HepG2 (cell line): ENCODE data around the gene PPP1R16B. TPM values are rescaled to one million over a fixed set of nuclear protein-coding genes. Genes with fewer than 3 reads are reported as not detected.

Source experiments
- ASH2L ChIP-seq: fragments of 300-600, 200-600 bp; sonication (generic); IDR thresholded peaks from 2 replicates; pipeline ENCODE4 v1.7.0; 2017; ENCODE audit warnings: low read depth, mild to moderate bottlenecking, moderate library complexity, mixed read lengths, low read length; ENCODE audit not compliant: insufficient read length
- ATF4 ChIP-seq, 2 experiments: fragments of 450-650 bp in 1 of 2; sonication (generic) in 1 of 2; formaldehyde crosslinking; IDR thresholded peaks; 2 replicates each; pipeline versions ENCODE4 v1.5.0 to v1.8.0; 2020 to 2022; ENCODE audit warnings: mild to moderate bottlenecking in 1 of 2, missing genetic modification reagents in 1 of 2
- CERS6 ChIP-seq: sonication (generic); formaldehyde crosslinking; IDR thresholded peaks from 2 replicates; pipeline ENCODE4 v1.5.0; 2020; ENCODE audit warnings: missing genetic modification reagents
- CREB1 ChIP-seq, 2 experiments: fragments of 450-650 bp in 1 of 2; IDR thresholded peaks; 2 replicates each; pipeline ENCODE4 v1.6.1; 2016 to 2017; ENCODE audit warnings: control low read depth in 1 of 2, mild to moderate bottlenecking in 1 of 2, missing compliant biosample characterization in 1 of 2, missing genetic modification characterization in 1 of 2
- HMGA1 ChIP-seq: sonication (generic); formaldehyde crosslinking; conservative IDR thresholded peaks from 2 replicates; pipeline ENCODE4 v1.4.0; 2020; ENCODE audit warnings: missing genetic modification reagents
- HOXA5 ChIP-seq: sonication (generic); formaldehyde crosslinking; IDR thresholded peaks from 2 replicates; pipeline ENCODE4 v1.4.0; 2020; ENCODE audit warnings: missing genetic modification reagents
- JUN ChIP-seq: sonication (generic); formaldehyde crosslinking; IDR thresholded peaks from 2 replicates; pipeline ENCODE4 v1.4.0; 2020; ENCODE audit warnings: mild to moderate bottlenecking, missing genetic modification reagents
- KLF6 ChIP-seq: IDR thresholded peaks from 2 replicates; pipeline ENCODE4 v1.8.0; 2016; ENCODE audit warnings: missing biosample characterization, missing genetic modification reagents
- PAF1 ChIP-seq: IDR thresholded peaks from 2 replicates; pipeline ENCODE4 v1.6.1; 2016; ENCODE audit warnings: missing genetic modification reagents, missing compliant biosample characterization
- PAX8 ChIP-seq: sonication (generic); formaldehyde crosslinking; IDR thresholded peaks from 2 replicates; pipeline ENCODE4 v1.8.0; 2022; ENCODE audit warnings: mild to moderate bottlenecking, missing genetic modification reagents, borderline replicate concordance
- RBAK ChIP-seq: sonication (generic); formaldehyde crosslinking; IDR thresholded peaks from 2 replicates; pipeline ENCODE4 v1.5.1; 2020; ENCODE audit warnings: mild to moderate bottlenecking, missing genetic modification reagents
- THAP9 ChIP-seq: sonication (generic); formaldehyde crosslinking; IDR thresholded peaks from 2 replicates; pipeline ENCODE4; 2020; ENCODE audit warnings: missing genetic modification reagents, mild to moderate bottlenecking, borderline replicate concordance
- ZBTB39 ChIP-seq: sonication (generic); formaldehyde crosslinking; IDR thresholded peaks from 2 replicates; pipeline ENCODE4 v1.5.0; 2020; ENCODE audit warnings: missing genetic modification reagents
- ZHX1 ChIP-seq: sonication (generic); formaldehyde crosslinking; IDR thresholded peaks from 2 replicates; pipeline ENCODE4 v1.8.1; 2022; ENCODE audit warnings: low read depth, mild to moderate bottlenecking, missing genetic modification reagents
- ZNF468 ChIP-seq: sonication (generic); formaldehyde crosslinking; IDR thresholded peaks from 2 replicates; pipeline ENCODE4 v1.8.0; 2022; ENCODE audit warnings: mild to moderate bottlenecking, moderate library complexity, missing genetic modification reagents
- ZNF513 ChIP-seq: sonication (generic); formaldehyde crosslinking; conservative IDR thresholded peaks from 2 replicates; pipeline ENCODE4 v1.5.0; 2020; ENCODE audit warnings: missing genetic modification reagents
- polyA plus RNA-seq, 8 experiments: library from polyadenylated mRNA; depleted of rRNA in 3 of 8; stranded (reverse) in 7 of 8; unstranded in 1 of 8; fragments of >200 nt; fragmentation: Illumina TruSeq in 4 of 8; extraction: Trizol in 4 of 8; gene quantifications; 2 replicates each; pipeline versions ENCODE4 v1.2.1 to v1.2.3, GENCODE V29; 2011 to 2016; ENCODE audit warnings: low read depth in 4 of 8, missing spikeins in 1 of 8, mixed read lengths in 1 of 8; ENCODE audit not compliant: insufficient read depth in 1 of 8
- total RNA-seq, 5 experiments: library from RNA; depleted of rRNA; stranded (reverse); fragments of >200 nt; fragmentation: Illumina TruSeq; extraction: Trizol; gene quantifications; 2 replicates each; pipeline ENCODE4 v1.2.3, GENCODE V29; 2016; ENCODE audit warnings: low read depth in 1 of 5

PPP1R16B gene
- total and polyA plus RNA-seq, 2 of the 13 experiments (the other 11 are each of a cell fraction or from before 2014, with no cell fraction given), result 0.02 to 0.11 TPM

- 0 out of 2 replicates have a peak, but pooled peaks have one; percentile 85 for TF ChIP-seq KLF6 (CRISPR knock-in tag)
- TF ChIP-seq ZNF468 (CRISPR knock-in tag), result peak; percentile 98
- TF ChIP-seq ZHX1 (CRISPR knock-in tag), result peak; percentile 81
- TF ChIP-seq THAP9 (CRISPR knock-in tag), result peak; percentile 95
- TF ChIP-seq ZNF513, result peak; percentile 96
- TF ChIP-seq HOXA5 (CRISPR knock-in tag), result peak; percentile 81
- peak; percentile 85; the same call in 1 of the 2 replicates for TF ChIP-seq ZBTB39 (CRISPR knock-in tag)
- TF ChIP-seq CREB1 (IDR thresholded peaks at IDR 0.05), result peak; percentile 75
- no peak for TF ChIP-seq CREB1 (CRISPR knock-in tag; IDR thresholded peaks at IDR 0.05)
- TF ChIP-seq PAF1, result no peak
- no peak for TF ChIP-seq HMGA1 (CRISPR knock-in tag)
- no peak for TF ChIP-seq PAX8 (CRISPR knock-in tag)
- TF ChIP-seq ATF4 (CRISPR knock-in tag; IDR thresholded peaks at IDR 0.05), result peak in 1 of 2 experiments; percentile 81; a peak in 1 of 4 replicates
- peak; percentile 15; the same call in 1 of the 2 replicates for TF ChIP-seq CERS6
- TF ChIP-seq JUN (CRISPR knock-in tag), result peak; percentile 84; the same call in 1 of the 2 replicates
- 0 out of 2 replicates have a peak, but pooled peaks have one; percentile 40 for TF ChIP-seq RBAK (CRISPR knock-in tag)
- peak; percentile 86 for TF ChIP-seq ASH2L
Observed at GRCh38 chr20:38926142-38926933, 120.8 kb downstream of the PPP1R16B start, which contains the start of gene FAM83D (continued).
